Ascending aorta (tissue), 2 donors: ENCODE results near the gene MIPOL1. TPM values are rescaled to one million over a fixed set of nuclear protein-coding genes. Genes with fewer than 3 reads are reported as not detected.

Experiments
- DNase-seq, 2 donors: peaks; one replicate each; pipeline ENCODE4 v3.0.0-alpha.2; 2019; ENCODE audit warnings: low spot score in 2 of 2
- H3K27ac ChIP-seq, 2 donors: fragments of 200-600 bp; sonication (generic); one replicate each; pipeline ENCODE4 v1.5.1; 2016 to 2017; ENCODE audit warnings: mild to moderate bottlenecking in 1 of 2
- H3K27me3 ChIP-seq: fragments of 200-600 bp; sonication (generic); one replicate; pipeline ENCODE4 v1.5.1; 2017
- H3K36me3 ChIP-seq, 2 donors: fragments of 200-600 bp; sonication (generic); one replicate each; pipeline ENCODE4 v1.5.1; 2016
- H3K4me1 ChIP-seq, 2 donors: fragments of 200-600 bp; sonication (generic); one replicate each; pipeline ENCODE4 v1.5.1; 2016 to 2017; ENCODE audit warnings: mild to moderate bottlenecking in 1 of 2
- H3K4me3 ChIP-seq, 2 donors: fragments of 200-600 bp; sonication (generic); one replicate each; pipeline ENCODE4 v1.5.1; 2016 to 2017; ENCODE audit warnings: mild to moderate bottlenecking in 1 of 2
- H3K9me3 ChIP-seq, 2 donors: fragments of 200-600 bp; sonication (generic); one replicate each; pipeline ENCODE4 v1.5.1; 2016
- CTCF ChIP-seq, 3 experiments: fragments of 200-600 bp in 2 of 3; fragments of 450-650 bp in 1 of 3; sonication (generic) in 2 of 3; IDR thresholded peaks; one replicate each; pipeline ENCODE4 v1.5.1; 2016 to 2019; ENCODE audit warnings: antibody characterized with exemption in 3 of 3, mild to moderate bottlenecking in 1 of 3, moderate library complexity in 1 of 3
- intact Hi-C: fragments of 100-400 bp; cut with DNase I; formaldehyde crosslinking; loops from one replicate; pipeline ENCODE4 v1.15.1; 2023
- total RNA-seq: library from RNA; depleted of rRNA; stranded (reverse); fragments of >200 nt; gene quantifications from one replicate; pipeline ENCODE4 v1.1.0, GENCODE V29; 2016

MIPOL1 gene
- total RNA-seq, 1 donor from 2014 or later: 8.6 TPM

- DNase-seq: no peak
- Histone ChIP-seq H3K9me3 (peaks cover 0 to 4% of the 10 kb centered on the region in 2 donors), H3K36me3 (no peaks in the 10 kb centered on the region), H3K27me3 (no peaks in the 10 kb centered on the region), H3K4me1 (no peaks in the 10 kb centered on the region), H3K4me3 (no peak overlapping the region), H3K27ac (no peak overlapping the region)
- intact Hi-C loops: no loop called here
- no peak for TF ChIP-seq CTCF (IDR thresholded peaks at IDR 0.05)
Measured at GRCh38 chr14:37571391-37571790, 373.7 kb downstream of the MIPOL1 start.

- no peak for DNase-seq
- intact Hi-C loops: no loop called here
- H3K9me3 ChIP-seq: peaks cover 0 to 4% of the 10 kb centered on the region in 2 donors
- no peaks in the 10 kb centered on the region for H3K36me3 ChIP-seq
- H3K4me3 ChIP-seq: no peak overlapping the region
- no peak for TF ChIP-seq CTCF (IDR thresholded peaks at IDR 0.05)
- H3K4me1 ChIP-seq: no peaks in the 10 kb centered on the region
- H3K27me3 ChIP-seq: no peaks in the 10 kb centered on the region
- no peak overlapping the region for H3K27ac ChIP-seq
Measured at GRCh38 chr14:37573356-37573755, 375.6 kb downstream of the MIPOL1 start.

GRCh38 chr14:37579274-37579673 is 381.5 kb downstream of the MIPOL1 start:
- H3K27ac ChIP-seq: no peak overlapping the region
- H3K4me3 ChIP-seq: no peak overlapping the region
- H3K27me3 ChIP-seq: peaks cover 10% of the 10 kb centered on the region
- H3K4me1 ChIP-seq: peaks cover 0 to 3% of the 10 kb centered on the region in 2 donors
- no peak for TF ChIP-seq CTCF (IDR thresholded peaks at IDR 0.05)
- H3K36me3 ChIP-seq: no peaks in the 10 kb centered on the region
- intact Hi-C loops: no loop called here
- no peaks in the 10 kb centered on the region for H3K9me3 ChIP-seq
- no peak for DNase-seq

GRCh38 chr14:37580146-37580545 is 382.4 kb downstream of the MIPOL1 start:
- no peak for TF ChIP-seq CTCF (IDR thresholded peaks at IDR 0.05)
- Histone ChIP-seq H3K4me1 (peaks cover 0 to 8% of the 10 kb centered on the region in 2 donors), H3K36me3 (no peaks in the 10 kb centered on the region), H3K27ac (no peak overlapping the region), H3K4me3 (no peak overlapping the region), H3K27me3 (peaks cover 18% of the 10 kb centered on the region), H3K9me3 (no peaks in the 10 kb centered on the region)
- DNase-seq: no peak
- intact Hi-C loops: no loop called here

- no peak overlapping the region for H3K27ac ChIP-seq
- intact Hi-C loops: no loop called here
- peak overlapping the region in 1 of 2 donors; percentile 6 for H3K4me3 ChIP-seq
- H3K9me3 ChIP-seq: no peaks in the 10 kb centered on the region
- H3K27me3 ChIP-seq: peaks cover 32% of the 10 kb centered on the region
- H3K4me1 ChIP-seq: peaks cover 0 to 8% of the 10 kb centered on the region in 2 donors
- no peak for DNase-seq
- H3K36me3 ChIP-seq: no peaks in the 10 kb centered on the region
- no peak for TF ChIP-seq CTCF (IDR thresholded peaks at IDR 0.05)
Measured at GRCh38 chr14:37583358-37584210, 385.8 kb downstream of the MIPOL1 start.
